ENCODE measurements around the gene ZNRF1.

DNA sequence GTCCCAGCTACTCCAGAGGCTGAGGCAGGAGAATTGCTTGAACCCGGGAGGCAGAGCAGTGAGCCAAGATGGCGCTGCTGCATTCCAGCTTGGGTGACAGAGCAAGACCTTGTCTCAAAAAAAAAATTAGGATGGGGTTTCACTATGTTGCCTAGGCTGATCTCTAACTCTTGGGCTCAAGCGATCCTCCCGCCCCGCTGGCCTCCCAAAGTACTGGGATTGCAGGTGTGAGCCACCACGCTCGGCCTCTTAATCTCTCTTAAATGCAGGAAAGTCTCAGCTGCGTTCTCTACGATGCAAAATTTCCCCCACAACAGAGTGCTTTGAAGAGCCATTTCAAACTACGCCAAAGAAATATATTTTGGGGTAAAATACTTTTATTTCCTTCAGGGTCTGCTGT lies 8.0 kb upstream of the ZNRF1 start:
- TF ChIP-seq, protein P1, sequence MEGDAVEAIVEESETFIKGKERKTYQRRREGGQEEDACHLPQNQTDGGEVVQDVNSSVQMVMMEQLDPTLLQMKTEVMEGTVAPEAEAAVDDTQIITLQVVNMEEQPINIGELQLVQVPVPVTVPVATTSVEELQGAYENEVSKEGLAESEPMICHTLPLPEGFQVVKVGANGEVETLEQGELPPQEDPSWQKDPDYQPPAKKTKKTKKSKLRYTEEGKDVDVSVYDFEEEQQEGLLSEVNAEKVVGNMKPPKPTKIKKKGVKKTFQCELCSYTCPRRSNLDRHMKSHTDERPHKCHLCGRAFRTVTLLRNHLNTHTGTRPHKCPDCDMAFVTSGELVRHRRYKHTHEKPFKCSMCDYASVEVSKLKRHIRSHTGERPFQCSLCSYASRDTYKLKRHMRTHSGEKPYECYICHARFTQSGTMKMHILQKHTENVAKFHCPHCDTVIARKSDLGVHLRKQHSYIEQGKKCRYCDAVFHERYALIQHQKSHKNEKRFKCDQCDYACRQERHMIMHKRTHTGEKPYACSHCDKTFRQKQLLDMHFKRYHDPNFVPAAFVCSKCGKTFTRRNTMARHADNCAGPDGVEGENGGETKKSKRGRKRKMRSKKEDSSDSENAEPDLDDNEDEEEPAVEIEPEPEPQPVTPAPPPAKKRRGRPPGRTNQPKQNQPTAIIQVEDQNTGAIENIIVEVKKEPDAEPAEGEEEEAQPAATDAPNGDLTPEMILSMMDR (IDR thresholded peaks at IDR 0.05; ENCODE audit: low read depth, low read length) = no peak
- TF ChIP-seq, protein P2, sequence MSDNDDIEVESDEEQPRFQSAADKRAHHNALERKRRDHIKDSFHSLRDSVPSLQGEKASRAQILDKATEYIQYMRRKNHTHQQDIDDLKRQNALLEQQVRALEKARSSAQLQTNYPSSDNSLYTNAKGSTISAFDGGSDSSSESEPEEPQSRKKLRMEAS (IDR thresholded peaks at IDR 0.05; ENCODE audit: low read depth, low read length) = no peak
- TF ChIP-seq POLR2A (IDR thresholded peaks at IDR 0.05; ENCODE audit: extremely low read depth, insufficient read length) (no peak), MYC (IDR thresholded peaks at IDR 0.05; ENCODE audit: low read depth, low read length) (no peak)
